Uterus (tissue), 2 donors: ENCODE data around the gene COX7C.

Experiments
- CTCF ChIP-seq, 4 experiments: fragments of 200-600 bp in 2 of 4; fragments of 450-650 bp in 2 of 4; sonication (generic) in 2 of 4; IDR thresholded peaks; one replicate each; pipeline ENCODE4 v1.5.1; 2016 to 2019; ENCODE audit warnings: antibody characterized with exemption in 4 of 4, mild to moderate bottlenecking in 2 of 4, moderate library complexity in 1 of 4
- POLR2A ChIP-seq, 2 donors: fragments of 450-650 bp; IDR thresholded peaks; one replicate each; pipeline ENCODE4 v1.6.1; 2016; ENCODE audit warnings: antibody characterized with exemption in 2 of 2, mild to moderate bottlenecking in 1 of 2, moderate library complexity in 1 of 2

GRCh38 chr5:86666981-86667380 lies 49.2 kb downstream of the COX7C start:
- no peak for TF ChIP-seq POLR2A (IDR thresholded peaks at IDR 0.05)
- TF ChIP-seq CTCF (IDR thresholded peaks at IDR 0.05): no peak
